HG03103 (cell line): ENCODE measurements around the gene CPNE2.
"Not testable (repeated sequence)": the region's sequence is repeated elsewhere in the genome, so short reads cannot be mapped to it uniquely, and the experiment has no call there.

ENCODE experiments used
- ATAC-seq: cut with Tn5 transposase; IDR thresholded peaks from one replicate; pipeline ENCODE4 v1.9.1; 2021; ENCODE audit warnings: low read depth; ENCODE audit not compliant: unreplicated experiment

Gene CPNE2

GRCh38 chr16:57091975-57092785, at the start of gene CPNE2:
TSS of gene CPNE2 (plus strand) at chr16:57092583. CDS start at chr16:57110743, 18,160 bp downstream.
- peak; percentile 41 for ATAC-seq

DNA sequence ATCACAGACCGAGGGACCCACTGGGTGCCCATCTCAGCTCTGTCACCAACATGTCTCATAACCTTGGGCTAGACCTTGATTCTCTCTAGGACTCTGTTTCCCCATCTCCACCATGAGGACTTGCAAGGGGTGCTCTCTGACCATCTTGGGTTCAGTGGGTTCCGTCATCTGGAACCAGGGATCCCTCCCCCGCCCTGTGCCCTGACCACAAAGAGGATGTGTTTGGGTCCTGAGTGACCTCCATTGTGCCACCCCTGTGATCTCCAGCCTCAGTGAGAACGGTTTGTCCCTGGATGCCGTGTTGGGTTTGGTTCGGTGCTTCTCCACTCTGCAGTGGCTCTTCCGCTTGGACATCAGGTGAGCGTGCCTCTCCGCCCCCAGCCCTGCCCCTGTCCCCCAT, 49.1 kb upstream of the CPNE2 start:
- ATAC-seq = no peak

DNA sequence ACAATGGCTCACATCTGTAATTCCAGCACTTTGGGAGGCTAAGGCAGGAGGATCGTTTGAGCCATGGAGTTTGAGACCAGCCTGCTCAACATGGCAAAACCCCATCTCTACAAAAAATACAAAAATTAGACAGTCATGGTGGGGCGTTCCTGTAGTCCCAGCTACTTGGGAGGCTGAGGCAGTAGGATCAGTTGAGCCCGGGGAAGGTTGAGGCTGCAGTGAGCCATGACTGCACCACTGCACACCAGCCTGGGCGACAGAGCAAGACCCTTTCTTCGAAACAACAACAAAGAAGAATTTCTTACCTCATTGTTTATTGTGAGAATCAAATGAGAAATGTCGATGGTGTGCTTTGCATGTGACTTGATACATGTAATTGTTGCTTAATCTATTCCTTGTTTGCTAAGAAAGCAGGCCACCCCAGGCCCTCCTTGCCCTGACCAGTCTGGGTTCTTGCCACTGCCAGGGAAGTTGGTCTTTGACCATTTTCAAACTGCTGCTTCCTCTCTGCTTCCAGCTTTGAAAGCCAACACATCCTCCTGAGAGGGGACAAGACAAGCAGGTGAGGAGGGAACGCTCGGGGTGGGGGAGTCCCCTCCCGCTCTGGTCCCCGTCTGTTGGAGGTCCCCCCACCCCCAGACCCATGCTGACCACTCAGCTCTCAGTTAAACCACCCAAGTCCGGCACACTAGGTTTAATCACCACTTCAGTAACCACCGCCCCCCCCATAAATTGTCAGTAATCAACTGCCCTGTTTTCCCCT, 47.3 kb upstream of the CPNE2 start:
- ATAC-seq = no peak

GRCh38 chr16:57045694-57046381, 46.5 kb upstream of the CPNE2 start:
- no peak for ATAC-seq

DNA sequence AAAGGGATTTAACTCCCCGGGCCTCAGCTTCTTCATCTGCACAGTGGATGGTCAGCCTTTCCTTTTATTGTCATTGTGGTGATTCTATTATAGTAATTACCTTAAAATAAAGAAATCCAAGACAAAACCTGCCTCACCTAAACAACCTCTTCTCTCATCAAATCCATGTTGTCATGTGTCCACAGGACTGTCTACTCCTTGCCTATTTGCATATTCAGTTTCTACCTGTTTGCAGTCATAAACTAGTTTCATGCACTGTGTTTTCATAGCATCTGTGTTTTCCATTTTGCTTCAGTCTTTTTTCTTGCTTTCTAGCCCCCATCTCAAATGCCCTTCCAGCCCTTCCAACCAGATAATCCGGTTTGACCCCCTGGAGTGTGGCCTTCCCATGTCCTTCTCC, 44.3 kb upstream of the CPNE2 start:
- no peak for ATAC-seq

DNA sequence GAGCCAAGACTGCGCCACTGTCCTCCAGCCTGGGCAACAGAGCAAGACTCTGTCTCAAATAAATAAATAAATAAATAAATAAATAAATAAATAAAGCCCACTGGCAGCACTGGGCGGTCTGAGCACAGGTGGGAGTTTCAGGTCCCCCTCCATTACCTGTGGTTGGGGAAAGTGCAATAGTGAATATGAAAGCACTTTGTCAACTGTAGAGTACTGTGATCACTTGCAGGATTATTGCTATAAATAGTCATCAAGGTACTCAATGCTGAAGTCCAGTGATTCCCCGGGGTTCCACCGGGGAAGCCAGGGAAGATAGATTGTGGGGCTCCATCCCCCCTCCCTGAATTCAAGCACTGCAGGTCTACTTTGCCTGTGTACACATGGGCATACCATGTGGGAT, 42.7 kb upstream of the CPNE2 start:
- ATAC-seq = no peak

DNA sequence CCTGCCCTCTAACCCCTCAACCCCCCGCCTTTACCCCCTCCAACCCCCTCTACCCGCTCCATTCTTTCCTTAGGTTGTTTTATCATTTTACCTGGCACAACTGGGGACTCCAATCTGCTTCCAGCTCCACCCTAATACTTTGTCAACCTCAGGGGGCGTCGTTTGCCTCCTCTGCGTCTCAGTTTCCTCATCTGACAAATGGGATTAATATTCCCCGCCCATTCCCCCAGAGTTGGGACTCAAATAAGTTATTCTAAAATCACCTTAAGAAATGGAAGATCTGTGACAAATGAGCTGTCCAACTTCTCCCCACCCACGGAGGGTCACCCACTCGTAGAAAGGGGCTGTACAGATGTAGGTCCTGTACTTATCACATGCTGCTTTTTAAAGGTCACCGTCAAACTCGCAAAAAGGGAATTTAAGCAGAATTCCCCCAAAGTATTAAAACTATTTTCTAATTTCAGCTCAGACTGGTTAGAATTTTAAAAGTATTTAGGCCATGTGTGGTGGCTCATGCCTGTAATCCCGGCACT, 40.6 kb upstream of the CPNE2 start:
- ATAC-seq = no peak

- no peak for ATAC-seq
Measured at GRCh38 chr16:57053206-57053605, 39.2 kb upstream of the CPNE2 start.

DNA sequence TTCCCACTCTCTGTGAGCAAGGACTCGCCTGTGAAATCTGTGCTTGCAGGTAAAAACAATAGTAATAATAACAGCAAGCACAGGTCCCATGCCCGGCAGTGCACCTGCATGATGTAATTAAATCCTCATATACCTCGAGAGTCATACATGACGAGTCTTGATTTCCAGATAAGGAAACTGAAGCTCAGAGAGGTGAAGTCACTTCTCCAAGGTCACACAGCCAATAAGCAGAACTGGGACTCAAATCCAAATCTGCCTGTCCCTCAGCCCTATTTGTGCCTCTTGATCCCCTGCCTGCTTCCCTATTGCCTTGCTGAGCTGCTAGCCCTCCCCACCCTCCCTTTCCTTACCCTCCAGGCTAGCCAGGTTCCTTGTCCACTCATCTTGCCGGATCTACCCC, 38.0 kb upstream of the CPNE2 start:
- no peak for ATAC-seq

GRCh38 chr16:57054771-57055170, 37.6 kb upstream of the CPNE2 start:
- no peak for ATAC-seq

DNA sequence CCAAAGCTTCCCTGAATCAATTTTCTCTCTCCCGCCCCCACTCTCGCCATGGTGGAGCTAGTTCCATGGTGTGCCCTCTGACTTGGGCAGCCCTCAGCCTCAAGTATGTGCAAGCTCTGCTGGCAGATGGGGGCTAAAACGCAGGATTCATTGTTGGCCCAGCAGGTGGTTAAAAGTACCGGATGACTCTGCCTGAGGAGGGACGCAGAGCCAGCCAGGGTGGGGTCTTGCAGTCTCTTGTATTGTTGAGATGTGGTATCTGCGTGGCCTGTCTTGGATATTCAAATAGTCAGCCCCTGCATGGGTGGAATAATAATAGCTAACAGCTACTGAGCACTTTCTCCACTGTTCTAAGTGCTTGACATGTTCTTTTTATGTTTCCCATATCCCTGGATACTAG, 36.7 kb upstream of the CPNE2 start:
- ATAC-seq = no peak

DNA sequence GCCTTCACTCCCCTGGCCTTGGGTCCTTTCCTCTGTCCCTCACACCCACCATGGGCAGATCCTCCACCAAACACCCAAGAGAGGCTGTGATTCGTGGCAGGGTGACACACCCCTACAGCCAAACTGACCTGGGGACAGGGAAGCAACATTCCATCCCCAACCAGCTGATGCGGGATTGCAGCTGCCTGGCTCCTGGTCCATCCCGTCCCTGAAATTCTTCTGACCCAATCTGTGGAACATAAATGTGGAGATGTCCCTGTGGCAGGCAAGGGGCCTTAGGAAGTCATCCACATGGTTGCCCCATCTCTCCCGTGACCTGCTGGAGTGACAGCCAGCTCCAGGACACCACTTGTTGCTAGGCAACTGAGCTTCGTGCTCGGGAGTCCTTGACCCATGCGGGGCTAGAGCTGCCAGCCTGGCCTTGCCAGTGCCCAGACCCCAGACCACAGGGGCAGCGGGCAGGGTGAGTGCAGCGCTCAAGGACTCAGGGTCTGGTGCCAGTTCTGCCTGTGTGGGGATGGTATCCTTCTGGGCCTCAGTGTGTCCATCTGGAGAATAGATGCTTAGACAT, 34.0 kb upstream of the CPNE2 start:
- no peak for ATAC-seq

DNA sequence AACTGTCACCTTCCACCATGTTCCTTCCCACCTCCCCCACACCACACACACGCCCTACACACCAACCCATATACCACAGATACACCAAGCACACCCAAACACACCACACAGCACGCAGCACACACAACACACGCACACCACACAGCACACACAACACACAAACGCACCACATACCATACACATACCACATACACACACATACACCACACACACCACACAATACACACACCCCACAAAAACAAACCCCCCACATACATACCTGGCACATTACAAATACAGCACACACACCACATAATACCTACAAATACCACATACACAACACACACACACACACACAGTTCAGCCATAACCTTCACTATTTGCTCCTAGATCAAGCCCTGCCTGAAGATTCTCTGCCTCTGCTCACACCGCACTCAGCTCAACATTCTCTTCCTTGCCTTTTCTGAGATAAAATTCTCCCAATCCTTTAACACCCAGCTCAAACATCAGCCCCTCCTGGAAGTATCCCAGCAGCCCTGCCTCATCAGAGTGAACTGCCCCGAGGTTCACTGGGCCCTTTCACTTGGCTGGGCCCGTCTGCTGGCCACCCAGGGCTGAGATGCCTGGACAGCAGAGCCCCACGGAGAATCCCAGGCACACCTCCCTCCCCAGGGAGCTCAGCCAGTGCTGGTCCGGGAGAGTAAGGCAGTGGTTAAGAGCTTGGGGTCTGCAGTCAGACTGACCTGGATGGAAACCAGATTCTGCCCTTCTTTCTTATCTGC, 31.9 kb upstream of the CPNE2 start:
- ATAC-seq = no peak

DNA sequence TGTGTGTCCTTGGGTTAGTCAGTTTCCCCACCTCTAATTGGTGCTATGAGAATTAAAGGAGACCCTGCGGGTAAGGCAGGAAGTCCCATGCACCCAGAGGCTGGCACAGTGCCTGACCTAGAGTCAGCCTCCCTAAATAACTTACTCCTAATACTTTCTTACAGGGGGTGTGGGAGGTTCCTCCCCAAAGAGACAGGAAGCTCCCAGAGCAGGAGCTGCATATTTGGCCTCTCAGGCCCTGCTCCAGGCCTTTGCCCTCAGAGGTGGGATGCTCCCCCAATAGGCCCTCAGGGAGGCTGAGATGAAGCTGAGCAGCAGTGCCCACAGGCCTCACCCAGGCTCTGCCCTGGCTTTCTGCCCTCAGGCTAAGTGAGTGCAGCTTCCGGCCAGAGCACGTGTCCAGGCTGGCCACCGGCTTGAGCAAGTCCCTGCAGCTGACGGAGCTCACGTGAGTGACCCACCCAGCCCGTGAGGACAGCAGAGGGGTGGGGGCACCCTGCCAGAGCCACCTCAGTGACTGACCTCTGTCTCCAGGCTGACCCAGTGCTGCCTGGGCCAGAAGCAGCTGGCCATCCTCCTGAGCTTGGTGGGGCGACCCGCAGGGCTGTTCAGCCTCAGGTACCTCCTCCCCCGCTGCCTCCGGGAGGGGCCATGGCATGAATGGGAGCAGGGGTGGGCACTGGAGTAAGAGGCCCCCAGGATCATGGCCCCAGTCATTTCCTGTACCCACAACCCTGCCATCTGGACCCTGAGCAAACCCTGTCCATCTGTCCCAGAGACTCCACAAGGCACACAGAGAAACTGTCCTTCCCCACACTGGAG, 31.1 kb upstream of the CPNE2 start:
- no peak for ATAC-seq

GRCh38 chr16:57062329-57062728, 30.1 kb upstream of the CPNE2 start:
- ATAC-seq = no peak

DNA sequence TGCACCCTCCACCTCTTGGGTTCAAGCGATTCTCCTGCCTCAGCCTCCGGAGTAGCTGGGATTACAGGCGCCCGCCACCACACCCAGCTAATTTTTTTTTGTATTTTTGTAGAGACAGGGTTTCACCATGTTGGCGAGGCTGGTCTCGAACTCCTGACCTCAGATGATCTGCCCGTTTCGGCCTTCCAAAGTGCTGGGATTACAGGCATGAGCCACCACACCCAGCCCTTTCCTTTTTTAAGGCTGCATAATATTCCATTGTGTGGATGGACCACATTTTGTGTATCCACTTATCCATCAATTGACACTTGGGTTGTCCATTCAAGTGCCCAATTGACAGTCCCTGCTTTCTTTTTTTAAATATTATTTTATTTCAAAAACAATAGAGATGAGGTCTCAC, 29.2 kb upstream of the CPNE2 start:
- not testable (repeated sequence) for ATAC-seq

DNA sequence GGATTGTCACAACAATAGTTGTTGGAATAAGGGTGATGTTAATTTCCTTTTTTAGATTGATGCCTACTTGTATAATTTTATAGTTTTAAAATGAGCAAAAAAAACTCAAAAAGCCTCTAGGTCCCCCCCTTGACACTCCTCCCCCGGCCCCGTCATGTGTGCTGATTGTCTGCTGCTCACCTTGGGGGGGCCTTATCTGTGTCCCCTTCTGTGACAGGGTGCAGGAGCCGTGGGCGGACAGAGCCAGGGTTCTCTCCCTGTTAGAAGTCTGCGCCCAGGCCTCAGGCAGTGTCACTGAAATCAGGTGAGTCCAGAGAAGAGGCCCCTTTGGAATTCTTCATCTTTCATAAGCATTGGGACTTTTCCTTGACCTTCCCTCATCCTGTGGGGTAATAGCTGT, 27.4 kb upstream of the CPNE2 start:
- ATAC-seq = no peak

DNA sequence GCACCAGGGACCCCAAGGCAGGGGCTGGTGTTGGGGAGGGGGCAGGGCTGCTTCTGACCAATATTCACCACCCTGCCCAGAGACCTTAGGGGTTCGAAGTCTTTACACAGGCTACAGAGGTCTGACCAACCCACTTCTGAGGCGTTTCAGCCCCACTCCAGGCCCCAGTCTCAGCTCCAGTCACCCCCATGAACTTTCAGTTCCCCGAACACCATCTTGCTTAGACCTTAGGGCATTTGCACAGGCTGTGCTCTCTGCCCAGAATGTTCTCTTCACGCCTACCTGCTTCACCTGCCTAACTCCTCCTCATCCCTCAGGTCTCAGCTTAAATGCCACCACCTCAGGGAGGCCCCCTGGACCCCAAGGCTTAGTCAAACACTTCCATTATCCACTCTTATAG, 25.8 kb upstream of the CPNE2 start:
- ATAC-seq = no peak

GRCh38 chr16:57067347-57067746, 25.0 kb upstream of the CPNE2 start:
- ATAC-seq = no peak
